GM12873 (cell line): Measurements from ENCODE around the gene RAMP1.

Source experiments
- TF ChIP-seq, protein P1 (sequence below): IDR thresholded peaks from 2 replicates; pipeline ENCODE4 v1.5.1; 2012; ENCODE audit warnings: low read depth, mild to moderate bottlenecking, moderate library complexity, low read length, control low read depth; ENCODE audit not compliant: insufficient read depth; ENCODE audit errors: missing control alignments

RAMP1 gene

DNA sequence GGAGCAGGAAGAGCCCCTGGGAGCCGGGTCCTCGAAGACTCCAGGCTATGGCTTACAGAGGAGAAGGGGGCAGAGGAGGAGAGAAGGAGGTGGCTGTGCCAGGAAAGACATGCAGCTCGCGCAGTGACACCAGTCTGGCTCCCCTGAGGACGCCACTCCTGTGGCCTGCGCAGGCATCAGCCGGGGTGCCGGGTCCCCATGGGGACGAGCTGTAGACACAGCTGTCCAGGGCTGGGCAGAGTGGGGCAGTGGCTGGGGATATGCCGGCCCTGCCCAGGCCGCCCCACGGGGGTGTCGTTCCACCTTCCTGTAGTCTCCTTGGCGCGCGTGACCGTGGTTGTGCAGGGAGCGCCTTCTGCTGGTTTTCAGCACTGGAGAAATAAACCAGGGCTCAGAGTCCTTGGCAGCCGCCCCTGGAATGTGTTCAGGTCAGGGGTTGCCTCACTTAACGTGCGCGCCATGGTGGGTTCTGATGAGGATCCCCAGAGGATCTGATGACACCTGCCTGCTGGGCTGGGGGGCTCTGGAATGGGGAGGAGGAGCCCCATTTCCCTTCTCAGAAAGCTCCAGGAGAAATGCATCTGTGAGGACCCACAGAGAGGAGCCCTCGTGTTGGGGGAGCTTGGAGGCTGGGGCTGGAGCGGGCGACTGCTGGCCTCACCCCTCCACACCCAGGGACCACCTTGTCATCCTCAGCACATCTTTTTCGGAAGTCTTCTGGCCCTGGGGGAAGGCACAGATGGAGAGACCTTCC lies 26.7 kb downstream of the RAMP1 start:
- TF ChIP-seq, protein P1, sequence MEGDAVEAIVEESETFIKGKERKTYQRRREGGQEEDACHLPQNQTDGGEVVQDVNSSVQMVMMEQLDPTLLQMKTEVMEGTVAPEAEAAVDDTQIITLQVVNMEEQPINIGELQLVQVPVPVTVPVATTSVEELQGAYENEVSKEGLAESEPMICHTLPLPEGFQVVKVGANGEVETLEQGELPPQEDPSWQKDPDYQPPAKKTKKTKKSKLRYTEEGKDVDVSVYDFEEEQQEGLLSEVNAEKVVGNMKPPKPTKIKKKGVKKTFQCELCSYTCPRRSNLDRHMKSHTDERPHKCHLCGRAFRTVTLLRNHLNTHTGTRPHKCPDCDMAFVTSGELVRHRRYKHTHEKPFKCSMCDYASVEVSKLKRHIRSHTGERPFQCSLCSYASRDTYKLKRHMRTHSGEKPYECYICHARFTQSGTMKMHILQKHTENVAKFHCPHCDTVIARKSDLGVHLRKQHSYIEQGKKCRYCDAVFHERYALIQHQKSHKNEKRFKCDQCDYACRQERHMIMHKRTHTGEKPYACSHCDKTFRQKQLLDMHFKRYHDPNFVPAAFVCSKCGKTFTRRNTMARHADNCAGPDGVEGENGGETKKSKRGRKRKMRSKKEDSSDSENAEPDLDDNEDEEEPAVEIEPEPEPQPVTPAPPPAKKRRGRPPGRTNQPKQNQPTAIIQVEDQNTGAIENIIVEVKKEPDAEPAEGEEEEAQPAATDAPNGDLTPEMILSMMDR = no peak

DNA sequence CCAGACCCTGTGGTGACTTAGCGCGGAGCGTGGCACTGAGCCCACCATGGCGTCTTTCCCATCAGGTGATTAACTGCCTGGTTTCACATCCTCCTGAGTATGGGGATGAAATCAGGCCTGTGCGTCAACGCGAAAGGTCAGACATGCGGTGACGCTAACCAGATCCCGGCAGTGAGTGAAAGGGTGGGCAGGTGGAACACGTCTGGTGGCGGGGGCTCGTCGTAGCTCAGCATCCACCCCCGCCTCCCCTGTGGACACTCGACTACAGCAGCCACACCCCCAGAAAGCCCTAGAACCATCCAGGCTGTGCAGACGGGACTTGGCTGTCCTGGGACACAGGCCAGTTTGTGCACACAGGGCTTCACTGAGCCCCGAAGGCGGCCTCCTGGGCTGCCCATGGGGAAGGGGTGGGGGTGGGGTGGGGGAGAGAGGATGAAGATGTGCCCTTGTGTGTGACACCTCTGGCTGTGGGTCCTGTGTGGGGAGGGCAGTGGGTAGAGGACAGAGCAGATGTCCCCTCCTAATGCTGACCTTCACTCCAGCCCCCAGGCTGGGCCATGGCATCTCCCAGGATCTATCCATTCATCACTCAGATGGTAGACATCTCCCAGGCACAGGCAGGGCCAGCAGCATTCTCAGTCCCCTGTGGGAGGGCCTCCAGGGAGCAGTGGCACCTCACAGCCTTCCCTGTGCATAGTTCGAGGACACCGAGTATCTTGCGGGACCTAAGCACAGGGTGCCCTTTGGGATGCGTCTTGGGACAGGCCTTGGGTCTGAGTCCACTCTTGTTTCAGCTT lies 27.5 kb downstream of the RAMP1 start:
- TF ChIP-seq, protein P1 = no peak

GRCh38 chr2:237888389-237888788 lies 29.0 kb downstream of the RAMP1 start:
- TF ChIP-seq, protein P1 = no peak

DNA sequence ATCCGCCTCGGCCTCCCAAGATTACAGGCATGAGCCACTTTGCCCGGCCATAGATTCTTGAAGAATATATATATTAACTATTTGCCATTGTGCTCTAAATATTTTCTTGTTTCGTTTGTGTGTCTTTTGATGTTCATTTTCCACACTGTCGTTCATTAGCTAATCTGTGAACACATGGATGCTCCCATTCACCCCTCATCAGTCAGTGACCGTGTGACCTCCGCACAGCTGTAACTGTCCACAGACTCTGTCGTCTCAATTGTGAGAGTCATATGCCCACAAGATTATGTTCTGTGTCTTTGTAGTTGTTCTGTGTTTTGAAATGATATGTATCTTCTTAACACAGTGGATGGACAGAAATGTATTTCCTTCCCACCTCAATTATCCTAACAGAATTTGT lies 29.6 kb downstream of the RAMP1 start:
- TF ChIP-seq, protein P1 = no peak

- TF ChIP-seq, protein P1 = no peak
These were observed 30.4 kb downstream of the RAMP1 start for GRCh38 chr2:237889811-237890210.

- TF ChIP-seq, protein P1 = no peak
These were observed 33.1 kb downstream of the RAMP1 start for GRCh38 chr2:237892478-237892877.

DNA sequence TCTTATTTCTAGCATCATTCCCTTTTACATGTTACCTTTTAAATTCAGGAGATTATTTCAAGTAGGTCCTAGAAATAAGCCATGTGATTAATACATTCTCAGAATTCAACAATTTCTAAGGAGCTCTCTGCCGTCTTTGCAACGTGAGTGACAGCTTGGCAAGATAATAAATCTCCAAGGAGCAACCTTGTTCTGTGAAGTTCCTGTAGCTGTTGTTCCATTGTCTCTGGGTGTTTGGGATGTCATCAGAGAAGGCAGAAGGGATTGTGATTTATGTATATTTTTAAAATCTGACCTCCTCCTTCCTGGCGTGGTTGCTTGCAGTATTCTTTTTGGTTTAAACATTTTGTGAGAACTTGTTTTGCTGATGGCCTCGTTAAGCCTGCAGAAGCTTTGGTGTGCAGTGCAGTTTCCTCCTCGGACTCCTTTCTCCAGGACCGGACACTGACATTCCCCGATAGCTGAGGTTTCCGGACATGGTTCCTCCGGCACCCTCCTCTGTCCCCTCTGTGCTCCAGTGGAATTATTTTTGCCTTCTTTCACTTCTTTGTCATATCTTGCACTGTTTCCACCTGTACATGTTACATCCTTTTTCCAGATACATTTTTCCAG lies 33.7 kb downstream of the RAMP1 start:
- TF ChIP-seq, protein P1 = no peak
